HG03175 (cell line): ENCODE measurements around the gene AP1G2.
"Not testable (repeated sequence)": the region's sequence is repeated elsewhere in the genome, so short reads cannot be mapped to it uniquely, and the experiment has no call there.

Source experiments
- ATAC-seq: cut with Tn5 transposase; IDR thresholded peaks from one replicate; pipeline ENCODE4 v1.9.1; 2021; ENCODE audit warnings: mild to moderate bottlenecking, moderate library complexity; ENCODE audit not compliant: unreplicated experiment

AP1G2 gene

GRCh38 chr14:23539248-23540140, 28.1 kb downstream of the AP1G2 start:
- ATAC-seq, result no peak

GRCh38 chr14:23538785-23539184, 28.8 kb downstream of the AP1G2 start:
- ATAC-seq, result no peak

GRCh38 chr14:23538050-23538718, 29.4 kb downstream of the AP1G2 start:
- no peak for ATAC-seq

GRCh38 chr14:23537351-23538049, 30.1 kb downstream of the AP1G2 start:
- no peak for ATAC-seq

GRCh38 chr14:23536906-23537305, 30.7 kb downstream of the AP1G2 start:
- ATAC-seq, result not testable (repeated sequence)

GRCh38 chr14:23536494-23536893, 31.1 kb downstream of the AP1G2 start:
- no peak for ATAC-seq

- no peak for ATAC-seq
These were observed 31.6 kb downstream of the AP1G2 start for GRCh38 chr14:23535943-23536342.

GRCh38 chr14:23533652-23534435, 33.7 kb downstream of the AP1G2 start:
- no peak for ATAC-seq

- ATAC-seq, result no peak
These were observed 34.9 kb downstream of the AP1G2 start for GRCh38 chr14:23532658-23533057.

- no peak for ATAC-seq
These were observed 36.2 kb downstream of the AP1G2 start for GRCh38 chr14:23531391-23531790.

GRCh38 chr14:23530375-23531055, 37.1 kb downstream of the AP1G2 start:
- no peak for ATAC-seq

- ATAC-seq, result no peak
These were observed 38.6 kb downstream of the AP1G2 start for GRCh38 chr14:23529016-23529415.

- ATAC-seq, result no peak
These were observed 39.0 kb downstream of the AP1G2 start for GRCh38 chr14:23528555-23528954.

GRCh38 chr14:23525611-23526010, 42.0 kb downstream of the AP1G2 start:
- no peak for ATAC-seq

- ATAC-seq, result no peak
These were observed 42.6 kb downstream of the AP1G2 start for GRCh38 chr14:23524954-23525353.

GRCh38 chr14:23523229-23524016, 44.2 kb downstream of the AP1G2 start:
- ATAC-seq, result no peak

GRCh38 chr14:23522643-23523198, 44.9 kb downstream of the AP1G2 start:
- no peak for ATAC-seq

GRCh38 chr14:23521785-23522640, 45.6 kb downstream of the AP1G2 start:
- no peak for ATAC-seq
